HG03045 (cell line): Measurements from ENCODE around the gene NUP62.

Experiments
- ATAC-seq: cut with Tn5 transposase; IDR thresholded peaks from one replicate; pipeline ENCODE4 v1.9.1; 2021; ENCODE audit warnings: mild to moderate bottlenecking, moderate library complexity; ENCODE audit not compliant: unreplicated experiment

NUP62 gene

DNA sequence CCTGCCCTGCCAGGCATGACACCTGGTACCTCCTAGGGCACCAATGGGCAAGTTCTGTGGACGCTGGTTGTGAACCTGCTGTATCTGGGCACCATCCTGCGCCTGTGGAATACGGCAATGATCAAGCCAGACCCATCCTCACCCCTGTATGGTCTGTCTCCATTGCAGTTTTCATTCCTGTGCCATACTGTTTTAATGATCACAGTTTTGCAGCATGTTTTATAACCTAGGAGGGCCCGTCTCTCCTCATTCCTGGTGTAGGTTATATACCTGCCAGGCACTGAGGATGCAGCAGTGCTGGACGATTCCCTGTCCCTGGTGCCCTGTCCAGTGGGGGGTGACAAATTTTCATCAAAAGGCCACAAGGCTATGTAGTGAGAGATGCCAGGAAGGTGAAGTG lies 46.2 kb downstream of the NUP62 start:
- ATAC-seq = no peak

DNA sequence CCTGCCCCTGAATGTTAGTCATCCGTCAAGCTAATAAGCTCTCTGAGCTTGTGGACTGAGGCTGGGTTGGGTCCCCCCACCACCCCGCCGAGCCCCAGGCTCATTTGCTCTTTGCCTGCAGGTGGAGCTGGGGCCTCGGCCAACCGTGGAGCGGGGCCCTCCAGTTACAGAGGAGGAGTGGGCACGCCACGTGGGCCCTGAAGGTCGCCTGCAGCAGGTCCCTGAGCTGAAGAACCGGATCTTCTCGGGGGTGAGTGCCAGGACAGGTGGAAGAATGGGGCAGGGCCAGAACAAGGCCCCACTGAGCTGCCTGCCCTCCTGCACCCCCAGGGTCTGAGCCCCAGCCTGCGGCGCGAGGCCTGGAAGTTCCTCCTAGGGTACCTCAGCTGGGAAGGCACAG lies 46.7 kb downstream of the NUP62 start:
- ATAC-seq = no peak

DNA sequence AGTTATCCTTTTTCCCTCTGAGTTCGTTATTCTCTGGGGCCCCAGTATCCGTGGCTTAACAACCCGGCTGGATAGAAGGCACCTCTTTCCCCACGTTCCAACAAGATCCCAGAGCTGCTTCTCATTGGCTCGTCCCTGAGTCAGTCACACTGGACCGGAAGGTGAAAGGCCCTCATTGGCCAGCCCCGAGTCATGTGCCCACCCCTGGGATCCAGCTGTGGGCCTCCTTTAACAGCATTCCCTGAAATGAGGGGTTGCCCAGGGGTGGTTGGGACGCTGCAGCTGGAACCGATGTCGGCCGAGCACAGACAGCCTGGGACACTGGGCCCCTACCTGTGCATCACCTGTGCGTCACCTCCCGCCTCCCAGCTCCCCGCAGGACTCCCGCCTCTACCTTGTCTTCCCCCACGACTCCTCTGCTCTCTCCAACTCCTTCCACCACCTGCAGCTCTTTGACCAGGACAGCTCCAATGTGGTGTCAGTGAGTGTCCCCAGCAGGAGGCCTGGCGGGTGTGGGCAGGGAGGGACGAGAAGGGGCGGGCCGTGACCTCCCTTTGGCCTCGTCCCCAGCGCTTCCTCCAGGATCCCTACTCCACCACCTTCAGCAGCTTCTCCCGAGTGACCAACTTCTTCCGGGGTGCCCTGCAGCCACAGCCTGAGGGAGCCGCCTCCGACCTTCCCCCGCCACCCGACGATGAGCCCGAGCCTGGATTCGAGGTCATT lies 47.5 kb downstream of the NUP62 start:
- no peak for ATAC-seq

DNA sequence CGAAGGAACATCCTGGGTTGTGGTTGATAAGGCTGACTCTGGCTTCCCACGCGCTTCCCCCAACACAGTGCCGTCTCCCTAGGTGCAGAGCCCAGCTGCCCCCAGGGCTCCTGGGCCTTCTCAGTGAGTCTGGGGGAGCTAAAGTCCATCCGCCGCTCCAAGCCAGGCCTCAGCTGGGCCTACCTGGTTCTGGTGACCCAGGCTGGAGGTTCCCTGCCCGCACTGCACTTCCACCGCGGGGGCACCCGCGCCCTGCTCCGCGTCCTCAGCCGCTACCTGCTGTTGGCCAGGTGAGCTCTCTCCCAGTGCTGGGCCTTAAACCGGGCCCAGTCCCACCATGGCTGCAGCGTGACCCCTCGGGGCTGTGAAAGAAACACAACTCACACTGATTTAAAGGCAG lies 48.1 kb downstream of the NUP62 start:
- ATAC-seq = no peak

DNA sequence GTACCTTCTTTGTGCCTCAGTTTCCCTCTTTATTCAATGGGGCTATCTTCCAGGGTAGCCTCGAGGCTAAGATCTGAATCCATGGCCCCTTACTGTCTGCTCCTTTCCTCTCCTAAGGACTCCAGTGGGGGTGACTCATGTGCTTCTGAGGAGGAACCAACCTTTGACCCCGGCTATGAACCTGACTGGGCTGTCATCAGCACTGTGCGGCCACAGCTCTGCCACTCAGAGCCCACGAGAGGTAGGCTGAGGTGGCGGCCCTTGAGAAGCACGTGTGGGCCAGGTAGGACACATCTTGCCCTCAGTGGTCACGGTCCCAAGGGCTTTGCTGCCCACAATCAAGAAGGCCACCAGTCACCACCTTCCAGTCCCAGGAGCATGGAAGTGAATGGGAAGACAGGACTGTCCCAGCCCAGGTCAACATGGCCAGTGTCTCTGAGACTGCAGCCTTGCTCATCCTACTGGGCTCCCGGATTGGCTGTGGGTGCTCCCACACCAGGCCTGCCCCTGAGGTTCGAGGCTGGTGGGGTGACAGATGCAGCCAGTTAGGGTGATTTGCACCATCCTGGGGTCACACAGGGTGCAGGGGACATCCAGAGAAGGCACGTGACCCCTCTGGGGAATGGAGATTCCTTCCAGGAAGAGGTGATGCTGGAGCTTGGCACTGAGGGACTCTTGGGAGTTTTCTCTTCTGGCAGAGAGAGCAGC lies 49.0 kb downstream of the NUP62 start:
- no peak for ATAC-seq

DNA sequence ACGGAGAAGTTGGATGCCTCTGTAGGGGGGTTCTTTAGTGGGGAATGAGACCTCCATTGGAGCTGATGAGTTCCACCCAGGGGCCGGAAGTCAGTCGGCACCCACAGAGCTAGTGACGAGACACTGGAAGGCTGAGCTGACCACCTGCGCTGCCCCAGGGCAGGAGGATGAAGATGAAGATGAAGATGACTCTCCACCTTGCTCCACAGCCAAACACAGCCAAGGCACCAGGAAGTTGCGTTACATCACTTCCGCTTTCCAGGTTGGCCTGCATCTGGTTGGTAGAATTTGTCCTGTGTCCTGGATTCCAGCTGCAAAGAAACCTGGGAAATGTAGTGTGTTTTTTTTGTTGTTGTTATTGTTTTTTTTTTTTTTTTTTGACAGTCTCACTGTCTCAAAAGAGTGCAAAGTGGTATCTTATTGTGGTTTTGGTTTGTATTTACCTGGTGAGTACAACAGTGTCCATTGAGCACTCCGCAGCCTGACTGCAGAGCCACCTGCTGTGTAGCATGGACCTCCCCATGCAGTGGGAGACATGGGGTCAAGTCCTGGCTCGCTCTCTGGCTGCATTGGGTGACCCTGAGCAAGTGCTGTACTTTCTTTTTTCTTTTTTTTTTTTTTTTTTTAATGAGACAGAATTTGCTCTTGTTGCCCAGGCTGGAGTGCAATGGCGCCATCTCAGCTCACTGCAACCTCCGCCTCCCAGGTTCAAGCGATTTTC lies 49.9 kb downstream of the NUP62 start:
- ATAC-seq = no peak

DNA sequence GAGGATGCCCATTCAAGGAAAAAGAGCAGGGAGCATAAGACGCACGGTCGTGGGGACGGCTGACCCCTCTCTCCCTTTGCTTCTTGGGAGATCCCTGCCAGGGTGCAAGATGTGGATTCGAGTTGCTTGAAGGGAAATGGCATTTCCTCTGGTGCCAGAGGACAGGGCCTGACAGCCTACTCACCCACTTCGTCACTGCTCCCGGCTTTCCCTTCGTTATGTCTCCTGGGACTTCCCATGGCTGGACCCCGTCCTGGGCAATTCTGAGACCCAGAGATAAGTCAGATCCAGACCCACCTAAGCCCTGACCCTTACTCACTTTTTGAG lies 50.6 kb downstream of the NUP62 start:
- no peak for ATAC-seq

DNA sequence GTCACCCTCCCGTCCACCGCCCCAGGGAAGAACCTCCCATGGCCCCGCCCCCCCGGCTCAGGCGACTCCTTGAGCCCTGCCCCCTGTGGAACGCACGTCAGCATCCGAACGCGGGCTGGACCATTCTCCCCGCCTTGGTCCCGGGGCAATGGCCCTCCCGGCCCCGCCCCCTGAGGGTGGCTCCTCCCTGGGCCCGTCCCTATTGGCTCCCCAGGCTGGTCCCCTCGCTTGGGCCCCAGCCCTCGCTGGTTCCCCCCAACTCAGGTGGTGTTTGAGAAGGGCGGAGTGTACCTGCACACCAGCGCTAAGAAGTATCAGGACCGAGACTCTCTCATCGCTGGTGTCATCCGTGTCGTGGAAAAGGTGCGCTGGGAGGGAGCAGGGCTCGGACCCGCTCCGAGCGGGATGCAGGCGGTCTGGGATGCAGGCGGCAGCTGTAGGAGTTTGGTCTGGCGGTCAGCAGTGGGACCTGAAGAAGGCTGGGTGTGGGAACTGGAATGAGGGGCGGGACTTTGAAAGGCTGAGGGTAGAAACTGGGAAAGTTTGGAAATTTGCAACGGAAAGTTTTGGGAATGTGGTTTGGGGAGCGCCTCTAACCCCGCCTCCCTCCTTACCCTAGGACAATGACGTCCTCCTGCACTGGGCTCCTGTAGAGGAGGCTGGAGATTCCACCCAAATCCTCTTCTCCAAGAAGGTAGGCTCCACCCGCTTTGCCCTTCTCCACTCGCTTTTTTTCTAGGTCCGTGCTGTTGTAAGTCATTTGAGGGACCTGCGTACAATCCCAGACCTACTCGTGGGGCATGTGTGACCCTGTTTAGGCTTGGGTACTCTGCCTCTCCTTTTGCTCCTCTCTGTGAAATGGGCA lies 51.2 kb downstream of the NUP62 start:
- peak; percentile 48 for ATAC-seq

DNA sequence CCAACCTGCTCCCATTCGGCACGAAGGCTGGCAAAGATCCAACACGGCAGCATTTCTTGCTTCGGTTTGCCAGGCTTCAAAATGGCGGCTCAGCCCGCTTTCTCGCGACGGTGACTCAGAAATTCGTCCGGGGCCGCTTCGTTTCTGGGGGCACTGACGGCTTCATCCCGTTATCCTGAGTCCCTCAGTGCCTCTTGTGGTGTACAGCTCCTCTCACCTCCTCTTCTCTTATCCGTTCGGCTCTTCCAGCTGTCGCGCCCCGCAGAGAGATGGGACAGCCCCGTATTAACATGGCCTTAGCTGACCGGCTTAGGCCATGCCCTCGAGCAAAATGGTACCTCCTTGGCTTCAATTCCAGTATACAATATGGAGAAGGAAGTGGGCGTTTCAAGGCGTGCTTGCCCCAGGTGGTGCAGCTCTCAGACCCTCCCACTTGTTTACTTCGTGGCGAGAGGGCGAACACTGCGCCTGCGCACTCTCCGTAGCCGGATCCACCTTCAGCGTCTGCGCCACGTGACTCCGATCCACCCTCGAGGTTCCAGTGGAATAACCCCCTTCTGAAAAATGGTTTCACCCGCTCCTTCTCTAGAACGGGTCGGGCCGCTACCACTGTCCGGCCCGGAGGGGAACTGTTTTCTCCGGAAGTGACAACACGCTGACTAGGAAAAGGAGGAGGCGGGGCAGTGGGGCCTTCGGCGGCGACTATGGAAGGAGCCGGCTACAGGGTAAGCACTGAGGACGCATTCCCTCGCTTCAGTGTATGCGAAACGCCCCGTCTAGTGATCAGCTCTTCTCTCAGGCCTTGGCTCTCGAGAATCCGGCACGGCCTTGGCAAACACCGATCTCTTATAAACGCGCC lies 52.1 kb downstream of the NUP62 start, which contains the start of the genes AKT1S1 and TBC1D17:
TSS of gene AKT1S1 (minus strand) at position 336 of the 859 bp plus-strand sequence. CDS start 4,060 bp downstream, outside the sequence.
TSS of gene TBC1D17 (plus strand) at position 683 of the 859 bp plus-strand sequence. CDS start at position 705, 22 bp downstream.
- ATAC-seq = peak; percentile 53

DNA sequence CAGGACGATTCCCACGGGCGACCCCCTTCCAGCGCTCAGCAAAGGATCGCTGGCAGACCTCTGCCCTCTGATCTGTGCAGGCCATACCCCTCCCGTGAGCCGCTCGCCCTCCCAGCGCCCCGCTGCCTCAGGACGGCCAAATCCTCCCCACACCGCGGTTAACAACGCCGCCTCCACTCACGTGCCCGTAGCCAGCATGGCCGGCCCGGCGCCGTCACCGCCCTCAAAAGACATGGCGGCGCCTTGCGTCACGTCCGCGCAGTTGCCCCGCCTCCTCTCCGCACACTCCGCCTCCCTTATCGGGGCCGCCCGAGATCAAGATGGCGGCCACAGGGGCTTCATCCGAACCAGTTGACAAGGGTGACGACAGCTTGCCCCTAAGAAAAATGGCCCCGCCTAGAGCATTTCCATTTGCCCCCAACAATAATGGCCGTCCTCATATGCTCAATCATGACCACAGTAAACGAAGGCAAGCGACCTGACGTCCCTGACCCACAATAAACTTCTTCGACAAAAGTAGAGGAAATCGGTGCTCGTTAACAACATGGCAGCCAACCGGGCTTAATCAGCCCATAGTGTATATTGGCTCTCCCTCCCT lies 52.8 kb downstream of the NUP62 start:
- peak; percentile 40 for ATAC-seq

DNA sequence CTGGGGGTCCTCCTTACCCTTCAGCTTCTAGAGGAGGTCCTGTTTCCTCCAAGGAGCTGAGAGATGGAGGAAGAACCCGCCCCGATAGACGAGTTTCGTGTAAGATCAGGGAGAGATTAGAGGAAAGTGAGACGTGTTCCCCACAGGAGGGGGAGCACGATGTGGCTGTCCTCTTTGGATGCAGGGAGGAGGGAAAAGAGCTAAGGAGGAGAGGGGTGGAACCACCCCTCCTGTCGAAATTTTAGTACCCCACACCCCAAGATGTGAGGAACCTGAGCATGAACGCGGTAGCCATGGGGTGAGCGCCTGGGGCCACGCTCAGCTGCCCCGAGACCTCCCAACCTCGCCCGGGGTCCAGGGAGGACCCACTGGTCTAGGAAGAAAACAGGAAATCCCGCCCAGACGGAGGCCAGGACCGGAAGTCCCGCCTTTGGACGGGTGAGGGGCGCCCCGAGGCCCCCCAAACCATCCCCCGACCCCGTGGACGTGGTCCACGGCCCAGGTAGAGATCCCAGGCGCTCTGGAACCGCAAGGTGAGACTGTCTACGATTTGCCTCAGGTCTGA lies 53.4 kb downstream of the NUP62 start:
- no peak for ATAC-seq

DNA sequence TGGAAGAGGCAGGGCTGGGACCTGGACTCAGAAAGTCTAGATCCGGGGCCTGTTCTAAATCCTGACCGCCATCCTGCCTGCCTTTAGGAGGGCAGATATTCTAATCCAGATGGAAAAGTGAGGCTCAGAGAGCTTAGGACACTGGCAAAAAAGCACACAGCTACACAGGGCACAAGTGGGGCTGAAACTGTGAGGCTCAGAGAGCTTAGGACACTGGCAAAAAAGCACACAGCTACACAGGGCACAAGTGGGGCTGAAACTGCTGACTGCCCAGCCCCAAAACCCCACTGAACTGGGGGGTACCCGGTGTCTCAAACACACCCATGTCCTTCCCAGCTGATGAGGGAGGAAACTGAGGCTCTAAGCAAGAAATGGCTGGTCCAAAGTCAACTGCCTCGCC lies 54.1 kb downstream of the NUP62 start:
- ATAC-seq = no peak

DNA sequence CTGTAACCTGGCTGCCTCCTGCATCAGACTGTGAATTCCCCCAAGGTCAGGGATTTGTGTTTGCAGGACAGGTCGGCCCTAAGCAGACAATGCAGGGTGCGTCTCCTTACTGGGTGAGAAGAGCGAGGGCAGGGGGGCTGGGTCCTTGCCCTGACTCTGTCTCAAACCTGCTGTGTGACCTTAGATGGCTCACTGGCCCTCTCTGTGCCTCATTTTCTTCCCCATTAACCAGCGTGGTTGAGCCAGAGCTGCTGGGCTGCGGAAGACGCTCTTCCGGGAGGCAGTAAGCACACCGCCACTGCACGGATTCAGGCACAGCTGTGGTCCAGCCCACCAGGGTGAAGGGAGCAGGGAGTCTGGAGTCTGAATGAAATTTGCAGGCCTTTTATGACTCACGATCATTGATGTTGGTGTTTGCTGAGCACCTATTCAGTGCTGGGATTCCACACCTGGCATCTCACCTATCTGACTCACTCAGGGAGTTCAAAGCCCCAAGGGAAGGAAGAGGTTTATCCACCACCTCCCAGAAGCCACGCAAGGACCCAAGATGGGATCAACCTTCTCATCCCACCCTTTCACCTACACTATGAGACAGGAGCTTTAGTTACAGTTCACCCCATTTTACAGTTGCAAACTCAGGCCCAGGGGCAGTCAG lies 54.7 kb downstream of the NUP62 start:
- ATAC-seq = no peak

DNA sequence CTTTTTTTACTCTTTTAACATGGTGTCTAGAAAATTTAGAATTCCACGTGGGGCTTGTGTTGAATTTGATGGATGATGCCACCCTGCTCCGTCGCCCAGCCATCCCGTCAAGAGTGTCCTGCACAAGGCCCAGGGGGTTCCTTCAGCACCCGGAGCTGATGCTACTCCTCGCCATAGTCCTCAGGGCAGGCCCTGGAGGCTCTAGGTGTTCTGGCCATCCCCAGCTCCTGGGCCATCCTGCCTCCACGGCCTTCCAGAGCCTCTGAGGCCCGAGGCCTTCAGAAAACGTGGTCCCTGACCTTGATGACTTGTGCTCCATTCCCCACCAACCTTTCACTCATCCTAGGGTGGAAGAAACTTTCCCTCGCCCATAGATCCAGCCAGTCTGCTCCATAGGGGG lies 55.5 kb downstream of the NUP62 start:
- no peak for ATAC-seq

DNA sequence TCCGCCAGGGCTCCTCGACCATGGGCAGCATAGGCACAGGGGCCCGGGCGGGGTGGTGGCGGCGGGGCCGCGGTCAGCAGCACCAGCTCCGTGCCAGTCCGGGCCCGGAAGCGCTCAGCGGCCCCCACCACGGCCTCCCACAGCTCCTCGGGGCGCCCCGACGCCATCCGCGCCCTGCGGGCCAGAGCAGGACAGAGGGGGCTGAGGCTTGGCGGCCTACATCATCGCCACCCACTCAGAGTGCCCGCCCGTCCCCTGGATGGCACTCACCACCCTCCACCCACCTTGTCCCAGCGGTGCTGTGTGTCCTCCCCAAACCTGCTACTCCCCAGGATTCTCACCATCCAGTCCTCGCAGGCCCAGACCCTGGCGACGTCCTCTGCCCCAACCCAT lies 56.2 kb downstream of the NUP62 start:
- no peak for ATAC-seq

DNA sequence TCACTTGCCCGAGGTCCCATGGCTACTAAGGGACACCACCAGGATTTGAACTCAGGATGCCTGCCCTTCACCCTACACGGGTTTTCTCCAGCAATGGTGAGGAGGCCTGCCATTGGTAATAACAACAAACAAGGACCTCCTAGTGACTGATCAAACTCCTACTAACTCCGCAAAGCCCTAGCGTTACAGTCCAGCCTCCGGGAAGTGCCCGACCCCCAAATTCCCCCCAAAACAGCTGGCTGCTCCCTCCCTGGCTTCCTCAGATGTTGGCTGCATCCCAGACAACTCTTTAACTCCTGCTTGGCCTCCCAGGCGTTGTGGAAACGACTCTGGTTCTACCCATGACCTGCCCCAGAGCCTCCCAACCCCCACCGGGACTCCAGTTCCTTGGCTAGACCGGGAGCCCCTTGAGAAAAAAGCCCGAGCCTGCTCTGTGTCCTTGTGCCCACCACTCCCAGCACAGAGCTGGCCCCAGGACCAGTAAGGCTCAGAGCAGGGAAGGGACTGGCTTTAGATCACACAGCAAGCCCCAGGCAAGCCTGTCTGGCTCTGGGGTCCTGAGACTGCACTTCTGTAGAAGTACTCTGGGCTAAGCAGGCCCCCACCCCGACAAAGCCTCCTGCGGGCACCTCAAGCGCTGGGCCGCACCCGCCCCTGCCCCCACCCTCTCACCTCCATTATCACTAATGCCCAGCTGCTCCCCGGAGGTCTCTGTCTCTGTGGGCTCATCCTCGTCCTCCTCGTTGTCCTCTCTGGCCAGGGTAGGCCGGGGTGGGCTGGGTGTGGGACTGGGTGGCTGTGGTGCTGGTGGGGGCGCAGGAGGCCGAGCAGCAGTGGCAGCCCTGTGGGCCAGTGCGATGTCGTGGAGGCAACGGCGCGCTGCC lies 56.8 kb downstream of the NUP62 start:
- no peak for ATAC-seq

DNA sequence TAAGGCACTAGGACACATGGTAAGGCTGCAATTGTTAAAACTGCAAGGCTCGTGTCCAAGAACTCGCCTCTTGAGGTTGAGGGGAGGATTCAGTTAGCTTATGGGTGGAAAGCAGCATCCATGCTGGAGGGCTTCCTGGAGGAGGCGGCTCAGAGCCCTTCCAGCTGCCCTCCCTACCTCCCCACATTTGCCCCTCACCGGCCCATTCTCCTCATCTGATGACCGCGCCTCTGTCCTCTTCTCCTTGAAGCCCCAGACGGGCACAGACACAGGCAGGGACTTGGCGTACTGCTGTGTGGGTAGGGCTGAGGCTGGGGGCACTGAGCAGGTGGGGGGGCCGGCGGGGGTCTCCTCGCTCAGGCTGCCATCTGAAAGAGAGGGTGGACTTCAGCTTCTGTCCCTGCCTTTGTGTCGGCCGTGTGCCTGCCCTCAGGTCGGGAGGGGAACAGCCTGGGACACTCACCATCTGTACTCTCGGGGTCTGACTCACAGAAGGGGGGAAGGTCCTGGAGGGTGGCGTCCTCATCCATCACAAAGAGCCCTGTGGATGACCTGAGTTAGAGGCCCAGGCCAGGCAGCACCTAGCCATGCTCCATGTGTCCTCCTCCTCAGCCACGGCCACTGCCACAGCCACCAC lies 57.8 kb downstream of the NUP62 start:
- no peak for ATAC-seq
